ENCODE results near the gene CBFB.

- TF ChIP-seq CTCF (conservative IDR thresholded peaks at IDR 0.05 in 1 of 2, IDR thresholded peaks at IDR 0.05 in 1 of 2; ENCODE audit: extremely low read depth in 1 of 2, insufficient read depth in 1 of 2, low read depth in 1 of 2, low read length in 2 of 2) (no peak), EZH2 (IDR thresholded peaks at IDR 0.05; ENCODE audit: borderline replicate concordance, low read length) (no peak)
Measured at GRCh38 chr16:67039260-67040020, 10.5 kb downstream of the CBFB start.

Data from mammary epithelial cell (primary cell).